Measurements from ENCODE around the gene MED27.

MED27 gene

DNA sequence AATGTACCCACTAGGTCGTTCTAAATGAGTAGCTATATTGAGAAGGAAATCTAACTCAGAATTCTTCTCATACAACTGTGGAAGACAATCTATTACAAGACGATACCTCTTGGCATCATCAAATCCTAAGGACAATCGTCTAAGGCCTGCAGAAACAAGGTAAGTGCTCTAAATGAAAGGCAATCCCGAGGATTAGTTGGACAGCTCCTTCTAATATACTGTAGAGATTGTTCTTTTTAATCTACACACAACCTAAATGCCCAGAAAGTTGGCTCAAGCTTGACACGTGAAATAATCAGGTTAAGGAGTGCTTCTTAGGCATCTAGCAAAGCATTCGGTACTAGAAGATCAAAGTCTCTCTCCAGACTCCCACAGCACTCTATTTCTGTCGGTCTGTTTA is 55.1 kb downstream of the MED27 start:
- Mint-ChIP-seq H3K4me1 (peaks cover 77% of the 10 kb centered on the region), H3K4me3 (no peak overlapping the region)
- TF ChIP-seq, protein P1, sequence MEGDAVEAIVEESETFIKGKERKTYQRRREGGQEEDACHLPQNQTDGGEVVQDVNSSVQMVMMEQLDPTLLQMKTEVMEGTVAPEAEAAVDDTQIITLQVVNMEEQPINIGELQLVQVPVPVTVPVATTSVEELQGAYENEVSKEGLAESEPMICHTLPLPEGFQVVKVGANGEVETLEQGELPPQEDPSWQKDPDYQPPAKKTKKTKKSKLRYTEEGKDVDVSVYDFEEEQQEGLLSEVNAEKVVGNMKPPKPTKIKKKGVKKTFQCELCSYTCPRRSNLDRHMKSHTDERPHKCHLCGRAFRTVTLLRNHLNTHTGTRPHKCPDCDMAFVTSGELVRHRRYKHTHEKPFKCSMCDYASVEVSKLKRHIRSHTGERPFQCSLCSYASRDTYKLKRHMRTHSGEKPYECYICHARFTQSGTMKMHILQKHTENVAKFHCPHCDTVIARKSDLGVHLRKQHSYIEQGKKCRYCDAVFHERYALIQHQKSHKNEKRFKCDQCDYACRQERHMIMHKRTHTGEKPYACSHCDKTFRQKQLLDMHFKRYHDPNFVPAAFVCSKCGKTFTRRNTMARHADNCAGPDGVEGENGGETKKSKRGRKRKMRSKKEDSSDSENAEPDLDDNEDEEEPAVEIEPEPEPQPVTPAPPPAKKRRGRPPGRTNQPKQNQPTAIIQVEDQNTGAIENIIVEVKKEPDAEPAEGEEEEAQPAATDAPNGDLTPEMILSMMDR (IDR thresholded peaks at IDR 0.05), result no peak

DNA sequence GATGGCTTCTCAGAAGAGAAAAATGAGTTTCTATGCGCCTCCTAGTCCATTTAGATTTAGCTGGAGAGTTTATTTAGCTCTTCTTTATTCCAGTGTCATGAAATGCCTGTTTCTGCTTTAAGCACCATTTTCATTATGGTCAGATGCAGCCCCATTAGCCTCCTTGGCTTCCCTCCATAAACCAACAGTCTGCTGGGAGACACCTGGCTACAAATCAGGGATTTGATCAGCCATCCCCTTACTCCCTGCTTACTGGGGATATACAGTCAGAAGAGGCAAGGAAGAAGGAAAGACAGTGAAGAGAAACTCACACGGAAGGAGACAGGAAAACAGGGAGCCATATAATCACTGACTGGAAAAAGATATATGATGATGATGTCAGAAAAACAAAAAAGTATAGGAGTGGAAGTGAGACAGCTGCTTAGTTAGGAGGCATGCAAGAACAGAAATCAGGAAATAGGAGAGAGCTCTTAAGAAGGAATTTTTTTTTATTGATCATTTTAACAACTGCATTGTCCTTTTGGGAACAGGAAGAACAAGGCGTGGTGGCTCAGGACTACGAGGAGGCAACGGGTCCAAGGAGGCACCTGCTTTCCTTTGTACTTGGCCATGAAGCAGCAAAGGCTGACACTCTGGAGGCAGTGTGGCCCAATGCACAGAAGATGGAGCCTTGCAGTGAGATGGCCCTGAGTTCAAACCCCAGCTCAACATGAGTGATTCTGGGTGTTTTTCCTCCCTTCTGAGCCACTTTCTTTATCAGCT is 56.1 kb downstream of the MED27 start:
- Mint-ChIP-seq H3K36me3 (ENCODE audit: low read depth) (peaks cover 5% of the 10 kb centered on the region), H3K9me3 (peaks cover 3% of the 10 kb centered on the region), H3K4me3 (peak overlapping the region; percentile 7), H3K27ac (peak overlapping the region; percentile 70), H3K27me3 (ENCODE audit: low read depth, poor library complexity) (peaks cover 3% of the 10 kb centered on the region), H3K4me1 (peaks cover 72% of the 10 kb centered on the region)
- TF ChIP-seq, protein P1 (IDR thresholded peaks at IDR 0.05), result no peak
- DNase-seq, result no peak

More for the DNA sequence above, 55.1 kb downstream of the MED27 start:
- DNase-seq, result no peak
- Mint-ChIP-seq H3K27me3 (ENCODE audit: low read depth, poor library complexity) (peaks cover 3% of the 10 kb centered on the region), H3K36me3 (ENCODE audit: low read depth) (peaks cover 5% of the 10 kb centered on the region), H3K9me3 (peaks cover 3% of the 10 kb centered on the region), H3K27ac (no peak overlapping the region)

GRCh38 chr9:132020820-132021510 is 58.7 kb downstream of the MED27 start:
- TF ChIP-seq, protein P1 (IDR thresholded peaks at IDR 0.05), result no peak
- Mint-ChIP-seq H3K4me1 (peaks cover 80% of the 10 kb centered on the region), H3K4me3 (no peak overlapping the region), H3K27me3 (ENCODE audit: low read depth, poor library complexity) (peaks cover 3% of the 10 kb centered on the region), H3K36me3 (ENCODE audit: low read depth) (peaks cover 5% of the 10 kb centered on the region), H3K27ac (peak overlapping the region; percentile 10), H3K9me3 (peaks cover 3% of the 10 kb centered on the region)
- DNase-seq, result no peak

GRCh38 chr9:132020272-132020671 is 59.4 kb downstream of the MED27 start:
- TF ChIP-seq, protein P1 (IDR thresholded peaks at IDR 0.05), result no peak
- peaks cover 5% of the 10 kb centered on the region for H3K36me3 Mint-ChIP-seq (ENCODE audit: low read depth)
- DNase-seq, result no peak
- H3K9me3 Mint-ChIP-seq, result peaks cover 3% of the 10 kb centered on the region
- peaks cover 3% of the 10 kb centered on the region for H3K27me3 Mint-ChIP-seq (ENCODE audit: low read depth, poor library complexity)
- no peak overlapping the region for H3K27ac Mint-ChIP-seq
- no peak overlapping the region for H3K4me3 Mint-ChIP-seq
- H3K4me1 Mint-ChIP-seq, result peaks cover 80% of the 10 kb centered on the region

DNA sequence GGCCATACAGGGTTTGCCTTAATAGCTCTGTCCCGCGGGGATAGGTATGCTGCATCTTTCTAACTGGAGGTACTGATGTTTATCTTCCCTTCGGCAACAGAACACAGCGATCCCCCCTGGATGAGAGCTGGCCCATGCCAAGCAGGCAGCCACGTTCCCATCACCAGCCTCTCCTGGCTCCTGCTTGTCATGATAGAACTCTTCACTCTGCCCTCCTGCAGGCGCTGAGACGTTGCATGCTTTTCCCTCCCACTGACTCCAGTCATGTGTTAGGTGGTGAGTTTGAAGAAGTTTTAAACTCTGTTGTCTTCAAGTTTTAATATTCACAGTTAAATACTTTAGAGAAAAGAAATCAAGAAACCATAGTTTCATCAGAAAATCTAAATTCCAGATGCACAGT is 60.0 kb downstream of the MED27 start:
- Mint-ChIP-seq H3K9me3 (peaks cover 3% of the 10 kb centered on the region), H3K4me1 (peaks cover 82% of the 10 kb centered on the region), H3K27ac (no peak overlapping the region), H3K4me3 (no peak overlapping the region), H3K27me3 (ENCODE audit: low read depth, poor library complexity) (peaks cover 3% of the 10 kb centered on the region), H3K36me3 (ENCODE audit: low read depth) (peaks cover 5% of the 10 kb centered on the region)
- TF ChIP-seq, protein P1 (IDR thresholded peaks at IDR 0.05), result no peak
- no peak for DNase-seq
